HG03432 (cell line): ENCODE data around the gene CCDC91.
"Not testable (repeated sequence)": the region's sequence is repeated elsewhere in the genome, so short reads cannot be mapped to it uniquely, and the experiment has no call there.

Source experiments
- ATAC-seq: cut with Tn5 transposase; IDR thresholded peaks from one replicate; pipeline ENCODE4 v1.9.1; 2021; ENCODE audit warnings: mild to moderate bottlenecking, moderate library complexity; ENCODE audit not compliant: unreplicated experiment

CCDC91 gene

GRCh38 chr12:28180786-28181185 is 9.5 kb upstream of the CCDC91 start:
- no peak for ATAC-seq

- ATAC-seq: no peak
Observed at GRCh38 chr12:28184375-28184774, 5.9 kb upstream of the CCDC91 start.

GRCh38 chr12:28186500-28186899 is 3.8 kb upstream of the CCDC91 start:
- ATAC-seq: no peak

GRCh38 chr12:28189784-28190320 is 404 bp upstream of the CCDC91 start:
- no peak for ATAC-seq

- ATAC-seq: peak; percentile 8
Observed at GRCh38 chr12:28191051-28192048, 1.1 kb downstream of the CCDC91 start.

GRCh38 chr12:28192125-28192524 is 1.9 kb downstream of the CCDC91 start:
- ATAC-seq: no peak

GRCh38 chr12:28194621-28195020 is 4.4 kb downstream of the CCDC91 start:
- ATAC-seq: not testable (repeated sequence)

GRCh38 chr12:28201136-28201535 is 10.9 kb downstream of the CCDC91 start:
- not testable (repeated sequence) for ATAC-seq

- no peak for ATAC-seq
Observed at GRCh38 chr12:28202374-28203130, 12.3 kb downstream of the CCDC91 start.

- ATAC-seq: no peak
Observed at GRCh38 chr12:28209782-28210181, 19.5 kb downstream of the CCDC91 start.

GRCh38 chr12:28212182-28212581 is 21.9 kb downstream of the CCDC91 start:
- ATAC-seq: no peak

- no peak for ATAC-seq
Observed at GRCh38 chr12:28215021-28215420, 24.8 kb downstream of the CCDC91 start.

- no peak for ATAC-seq
Observed at GRCh38 chr12:28216016-28216415, 25.8 kb downstream of the CCDC91 start.

- no peak for ATAC-seq
Observed at GRCh38 chr12:28217805-28218204, 27.5 kb downstream of the CCDC91 start.

- ATAC-seq: no peak
Observed at GRCh38 chr12:28218875-28219274, 28.6 kb downstream of the CCDC91 start.

GRCh38 chr12:28219827-28220226 is 29.6 kb downstream of the CCDC91 start:
- ATAC-seq: no peak

- no peak for ATAC-seq
Observed at GRCh38 chr12:28222081-28222700, 31.9 kb downstream of the CCDC91 start.

GRCh38 chr12:28223025-28223554 is 32.8 kb downstream of the CCDC91 start:
- peak; percentile 89 for ATAC-seq

GRCh38 chr12:28223858-28224257 is 33.6 kb downstream of the CCDC91 start:
- no peak for ATAC-seq

- no peak for ATAC-seq
Observed at GRCh38 chr12:28226705-28227104, 36.4 kb downstream of the CCDC91 start.

GRCh38 chr12:28227251-28227650 is 37.0 kb downstream of the CCDC91 start:
- no peak for ATAC-seq
